Hepatocyte (in vitro differentiated cells): ENCODE data around the gene CRACR2A.

ENCODE experiments used
- EZH2 ChIP-seq: fragments of 200-600 bp; sonication (generic); IDR thresholded peaks from 2 replicates; pipeline ENCODE4 v1.6.1; 2016; ENCODE audit warnings: antibody characterized with exemption, mild to moderate bottlenecking, borderline replicate concordance
- EZH2phosphoT487 ChIP-seq: fragments of 200-600 bp; sonication (generic); IDR thresholded peaks from one replicate; pipeline ENCODE4 v1.6.1; 2018; ENCODE audit warnings: antibody characterized with exemption, mild to moderate bottlenecking, low read depth, moderate library complexity; ENCODE audit not compliant: unreplicated experiment, severe bottlenecking
- TF ChIP-seq, protein P1 (sequence below): fragments of 200-600 bp; sonication (generic); IDR thresholded peaks from 2 replicates; pipeline ENCODE4 v1.5.1; 2016; ENCODE audit warnings: antibody characterized with exemption, mild to moderate bottlenecking; ENCODE audit not compliant: poor library complexity

DNA sequence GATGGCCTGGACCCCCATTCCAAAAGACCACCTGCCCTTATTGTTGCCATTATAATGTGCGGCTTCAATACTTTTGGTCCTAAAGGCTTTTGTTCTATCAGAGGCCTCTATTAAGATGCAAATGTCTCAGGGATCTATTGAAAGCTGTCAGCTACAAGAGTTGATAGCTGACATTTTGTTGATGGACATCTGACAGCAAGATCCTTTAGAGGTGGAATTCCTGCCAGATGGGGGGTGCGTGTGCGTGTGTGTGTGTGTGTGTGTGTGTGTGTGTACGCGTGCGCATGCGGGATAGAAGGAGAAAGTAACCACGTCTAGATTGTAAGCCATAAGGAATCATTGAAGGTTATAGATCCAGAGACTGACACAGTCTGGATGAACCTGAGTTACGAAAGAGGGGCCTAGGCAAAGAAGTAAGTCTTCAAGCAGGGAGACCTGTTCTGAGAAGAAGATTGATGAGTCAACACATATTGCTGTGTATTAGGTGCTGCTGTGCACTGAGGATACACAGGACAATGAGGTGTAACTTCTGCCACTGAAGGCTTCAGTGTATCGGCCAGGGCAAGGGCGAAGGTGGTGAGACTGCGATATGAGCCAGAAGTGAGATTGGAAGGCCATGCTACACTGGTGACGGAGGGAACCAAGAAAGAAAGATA lies 172.7 kb downstream of the CRACR2A start:
- TF ChIP-seq, protein P1, sequence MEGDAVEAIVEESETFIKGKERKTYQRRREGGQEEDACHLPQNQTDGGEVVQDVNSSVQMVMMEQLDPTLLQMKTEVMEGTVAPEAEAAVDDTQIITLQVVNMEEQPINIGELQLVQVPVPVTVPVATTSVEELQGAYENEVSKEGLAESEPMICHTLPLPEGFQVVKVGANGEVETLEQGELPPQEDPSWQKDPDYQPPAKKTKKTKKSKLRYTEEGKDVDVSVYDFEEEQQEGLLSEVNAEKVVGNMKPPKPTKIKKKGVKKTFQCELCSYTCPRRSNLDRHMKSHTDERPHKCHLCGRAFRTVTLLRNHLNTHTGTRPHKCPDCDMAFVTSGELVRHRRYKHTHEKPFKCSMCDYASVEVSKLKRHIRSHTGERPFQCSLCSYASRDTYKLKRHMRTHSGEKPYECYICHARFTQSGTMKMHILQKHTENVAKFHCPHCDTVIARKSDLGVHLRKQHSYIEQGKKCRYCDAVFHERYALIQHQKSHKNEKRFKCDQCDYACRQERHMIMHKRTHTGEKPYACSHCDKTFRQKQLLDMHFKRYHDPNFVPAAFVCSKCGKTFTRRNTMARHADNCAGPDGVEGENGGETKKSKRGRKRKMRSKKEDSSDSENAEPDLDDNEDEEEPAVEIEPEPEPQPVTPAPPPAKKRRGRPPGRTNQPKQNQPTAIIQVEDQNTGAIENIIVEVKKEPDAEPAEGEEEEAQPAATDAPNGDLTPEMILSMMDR, result no peak
- no peak for TF ChIP-seq EZH2
- no peak for TF ChIP-seq EZH2phosphoT487
